Islet precursor cell (in vitro differentiated cells): Measurements from ENCODE around the gene TSPAN16.
"Not testable (repeated sequence)": the region's sequence is repeated elsewhere in the genome, so short reads cannot be mapped to it uniquely, and the experiment has no call there.

Experiments
- DNase-seq: peaks from one replicate; pipeline ENCODE4 v3.0.0-alpha.2; 2018

TSPAN16 gene

DNA sequence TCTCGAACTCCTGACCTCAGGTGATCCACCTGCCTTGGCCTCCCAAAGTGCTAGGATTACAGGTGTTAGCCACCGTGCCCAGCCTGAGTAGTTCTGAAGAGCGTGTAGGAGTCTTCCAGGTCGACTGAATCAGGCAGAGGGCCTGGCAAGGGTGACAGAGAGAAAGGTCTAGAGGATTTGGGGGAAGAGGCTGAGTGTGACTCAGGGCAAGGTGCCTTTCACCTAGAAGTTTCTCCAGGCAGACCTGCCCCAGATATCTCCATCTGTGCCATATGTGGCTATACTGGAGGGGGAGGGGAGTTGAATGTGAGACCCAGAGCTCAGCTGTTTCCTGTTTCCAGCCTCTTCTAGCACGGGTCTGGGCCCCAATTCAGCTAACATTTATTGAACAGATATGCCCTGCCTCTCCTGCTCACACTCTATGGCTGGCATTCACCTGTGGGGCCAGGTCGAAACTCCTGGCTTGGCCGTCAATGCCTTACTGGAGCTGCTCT lies 51.6 kb downstream of the TSPAN16 start:
- DNase-seq: no peak

DNA sequence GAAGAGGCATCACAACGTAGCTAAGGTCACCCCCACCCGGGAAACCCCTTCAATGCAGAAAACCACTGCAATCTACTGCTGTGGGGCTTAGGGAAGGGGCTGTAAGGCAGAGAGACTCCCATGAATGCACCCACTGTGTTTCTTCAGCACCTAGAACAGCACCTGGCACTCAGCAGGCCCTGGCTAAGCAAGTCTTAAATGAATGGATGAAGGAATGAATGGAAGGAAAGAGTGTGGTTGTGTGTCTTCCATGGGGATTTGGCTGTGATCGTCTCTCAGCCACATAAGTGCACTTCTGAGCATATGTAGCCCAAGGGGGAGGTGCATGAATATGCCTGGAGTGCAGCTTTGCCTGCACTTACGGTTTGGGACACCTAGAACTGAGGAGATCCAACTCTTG lies 53.2 kb downstream of the TSPAN16 start:
- no peak for DNase-seq

DNA sequence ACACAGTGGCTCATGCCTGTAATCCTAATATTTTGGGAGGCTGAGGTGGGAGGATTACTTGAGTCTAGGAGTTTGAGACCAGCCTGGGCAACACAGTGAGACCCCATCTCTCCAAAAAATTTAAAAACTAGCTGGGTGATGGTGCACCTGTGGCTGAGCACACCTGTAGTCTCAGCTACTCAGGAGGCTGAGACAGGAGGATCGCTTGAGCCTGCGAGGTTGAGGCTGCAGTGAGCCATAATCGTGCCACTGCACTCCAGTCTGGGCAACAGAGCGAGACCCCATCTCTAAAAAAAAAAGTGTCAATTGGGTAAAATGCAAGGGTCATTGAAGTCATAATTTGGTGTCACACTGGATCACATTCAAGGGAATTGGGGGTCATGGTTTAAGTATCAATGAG lies 58.1 kb downstream of the TSPAN16 start:
- DNase-seq: not testable (repeated sequence)

DNA sequence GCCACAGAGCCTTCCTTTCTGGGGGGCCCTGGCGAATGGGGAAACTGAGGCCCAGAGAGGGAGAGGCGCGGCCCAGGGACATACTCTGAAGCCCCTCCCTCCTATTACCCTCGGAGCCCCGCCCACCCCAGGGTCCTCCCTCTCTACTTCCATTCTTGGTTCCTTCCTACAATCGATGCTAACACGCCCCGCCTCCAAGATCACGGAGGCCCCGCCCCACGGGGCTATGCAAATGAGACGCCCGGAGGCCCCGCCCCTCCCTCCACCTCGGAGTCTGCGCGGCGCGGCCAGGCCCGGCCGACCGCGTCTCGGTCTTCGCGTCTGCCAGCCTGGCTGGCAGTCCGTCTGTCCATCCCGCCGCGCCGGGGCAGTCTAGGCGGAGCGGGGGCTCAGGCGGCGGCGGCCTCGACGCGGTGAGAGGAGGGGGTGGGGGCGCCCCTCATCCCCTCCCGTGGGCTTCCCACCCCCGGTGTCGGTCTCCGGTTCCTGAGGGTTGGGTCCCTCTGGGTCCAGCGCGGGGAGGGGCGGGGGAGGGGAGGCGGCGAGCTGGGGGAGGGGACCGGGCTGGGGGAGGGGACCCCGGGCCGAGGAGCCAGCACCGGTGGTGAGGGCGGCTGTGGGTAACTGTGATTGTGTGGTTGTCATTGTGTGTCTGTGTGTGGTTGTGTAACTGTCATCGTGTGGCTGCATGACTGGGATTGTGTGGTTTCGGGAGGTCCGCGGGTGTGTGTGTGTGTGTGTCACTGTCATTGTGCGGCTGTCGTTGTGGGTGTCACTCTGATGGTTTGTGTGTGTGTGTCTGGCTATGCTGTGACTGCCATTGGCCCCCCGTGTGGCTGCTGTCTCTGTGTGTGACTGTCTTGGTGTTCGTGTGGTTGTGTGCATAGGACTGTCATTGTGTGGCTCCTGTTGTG lies 59.5 kb downstream of the TSPAN16 start, which contains the start of gene PLPPR2:
TSS of gene PLPPR2 (plus strand) at position 273 of the 914 bp plus-strand sequence. CDS start 2,242 bp downstream, outside the sequence.
- DNase-seq: peak; percentile 90

DNA sequence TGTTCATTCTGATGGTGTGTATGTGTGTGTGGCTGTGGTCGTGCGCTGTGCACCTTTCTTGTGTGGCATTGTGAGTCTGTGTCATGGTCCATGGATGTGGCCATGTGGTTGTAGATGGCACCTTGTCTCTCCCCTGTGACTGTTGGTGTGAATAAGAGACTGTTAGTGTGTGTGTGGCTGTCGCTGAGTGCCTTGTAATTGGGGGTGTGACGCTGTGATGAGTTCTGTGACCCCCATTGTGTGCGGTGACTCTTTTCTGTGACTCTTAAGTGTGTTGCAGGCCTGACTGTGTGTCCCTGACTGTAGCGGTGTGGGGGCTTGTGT lies 60.1 kb downstream of the TSPAN16 start:
- DNase-seq: no peak

DNA sequence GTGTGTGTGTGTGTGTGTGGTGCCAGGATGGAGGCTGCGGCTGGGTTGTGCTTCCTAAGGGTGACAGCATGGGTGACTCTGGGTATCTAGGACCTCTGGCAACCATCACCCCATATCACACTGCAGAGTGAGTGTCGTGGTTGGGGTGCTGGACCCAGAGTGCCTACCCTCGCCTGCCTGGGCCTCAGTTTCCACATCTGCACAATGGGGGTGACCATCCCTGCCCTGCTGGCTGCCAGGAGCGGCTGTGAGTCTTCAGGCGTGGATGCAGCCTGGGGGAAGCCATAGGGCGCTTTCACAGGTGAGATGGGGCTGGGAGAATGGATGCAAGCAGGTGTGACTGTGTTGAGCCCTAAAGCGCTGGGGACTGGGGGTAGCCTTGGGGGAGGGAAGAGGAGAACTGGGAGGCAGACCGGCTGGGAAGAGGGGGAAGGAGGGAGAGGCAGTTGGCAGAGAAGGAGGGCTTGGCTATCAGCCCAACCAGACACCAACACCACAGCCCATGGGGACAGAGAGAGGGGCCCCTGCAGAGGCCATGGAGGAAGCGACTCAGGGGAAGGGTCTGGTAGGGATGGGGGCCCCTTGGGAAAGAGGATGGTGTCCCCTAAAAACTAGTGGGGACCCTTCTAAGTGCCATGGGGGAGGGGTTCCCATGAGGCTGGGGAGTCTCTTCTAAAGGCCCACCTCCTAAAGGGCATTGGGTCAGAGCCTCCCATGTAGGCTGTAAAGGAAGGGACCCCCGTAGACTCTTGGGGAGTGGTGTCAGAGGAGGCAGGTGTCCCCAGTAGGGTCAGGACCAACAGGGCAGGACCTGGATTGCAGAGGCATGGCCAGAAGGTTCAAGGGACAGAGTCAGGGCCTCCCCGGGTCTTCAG lies 61.0 kb downstream of the TSPAN16 start:
- DNase-seq: no peak

DNA sequence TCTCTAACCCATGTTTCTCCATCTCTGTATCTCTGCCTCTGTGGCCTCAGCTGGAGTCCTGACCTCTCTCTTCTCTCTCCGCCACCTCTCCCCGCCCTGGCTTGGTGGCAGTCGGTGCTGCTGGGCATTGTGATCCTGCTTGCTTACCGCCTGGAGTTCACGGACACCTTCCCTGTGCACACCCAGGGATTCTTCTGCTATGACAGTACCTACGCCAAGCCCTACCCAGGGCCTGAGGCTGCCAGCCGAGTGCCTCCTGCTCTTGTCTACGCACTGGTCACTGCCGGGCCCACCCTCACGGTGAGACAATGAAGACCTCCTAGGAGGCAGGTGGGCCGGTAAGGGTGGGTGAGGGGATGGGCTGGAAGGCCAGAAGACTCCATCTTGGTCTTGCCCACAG lies 63.5 kb downstream of the TSPAN16 start:
- DNase-seq: no peak

DNA sequence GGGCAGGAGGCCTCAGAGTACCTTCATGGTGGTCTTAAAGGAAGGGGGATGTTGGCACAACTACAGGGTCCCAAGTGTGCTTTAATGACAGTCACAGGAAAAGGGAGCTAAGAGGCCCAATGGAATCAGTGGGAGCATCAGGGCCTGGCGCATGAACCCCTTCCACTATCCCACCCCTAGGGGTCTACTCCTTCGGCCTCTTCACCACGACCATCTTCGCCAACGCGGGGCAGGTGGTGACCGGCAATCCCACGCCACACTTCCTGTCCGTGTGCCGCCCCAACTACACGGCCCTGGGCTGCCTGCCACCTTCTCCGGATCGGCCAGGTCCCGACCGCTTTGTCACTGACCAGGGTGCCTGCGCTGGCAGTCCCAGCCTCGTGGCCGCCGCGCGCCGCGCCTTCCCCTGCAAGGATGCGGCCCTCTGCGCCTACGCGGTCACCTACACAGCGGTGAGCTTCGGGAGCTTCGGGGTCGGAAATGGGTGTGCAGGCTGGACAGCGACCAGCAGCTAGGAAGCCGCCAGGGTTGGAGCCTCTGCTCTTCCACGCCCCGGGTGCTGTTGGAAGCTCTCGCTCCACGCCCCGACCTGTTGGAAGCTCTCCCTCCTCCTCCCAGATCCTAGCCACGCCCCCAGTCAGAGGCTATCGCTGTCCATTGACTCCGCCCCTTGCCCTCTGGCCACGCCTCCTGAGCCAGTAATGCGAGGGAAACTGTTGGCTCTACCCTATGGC lies 65.2 kb downstream of the TSPAN16 start:
- DNase-seq: peak; percentile 97

DNA sequence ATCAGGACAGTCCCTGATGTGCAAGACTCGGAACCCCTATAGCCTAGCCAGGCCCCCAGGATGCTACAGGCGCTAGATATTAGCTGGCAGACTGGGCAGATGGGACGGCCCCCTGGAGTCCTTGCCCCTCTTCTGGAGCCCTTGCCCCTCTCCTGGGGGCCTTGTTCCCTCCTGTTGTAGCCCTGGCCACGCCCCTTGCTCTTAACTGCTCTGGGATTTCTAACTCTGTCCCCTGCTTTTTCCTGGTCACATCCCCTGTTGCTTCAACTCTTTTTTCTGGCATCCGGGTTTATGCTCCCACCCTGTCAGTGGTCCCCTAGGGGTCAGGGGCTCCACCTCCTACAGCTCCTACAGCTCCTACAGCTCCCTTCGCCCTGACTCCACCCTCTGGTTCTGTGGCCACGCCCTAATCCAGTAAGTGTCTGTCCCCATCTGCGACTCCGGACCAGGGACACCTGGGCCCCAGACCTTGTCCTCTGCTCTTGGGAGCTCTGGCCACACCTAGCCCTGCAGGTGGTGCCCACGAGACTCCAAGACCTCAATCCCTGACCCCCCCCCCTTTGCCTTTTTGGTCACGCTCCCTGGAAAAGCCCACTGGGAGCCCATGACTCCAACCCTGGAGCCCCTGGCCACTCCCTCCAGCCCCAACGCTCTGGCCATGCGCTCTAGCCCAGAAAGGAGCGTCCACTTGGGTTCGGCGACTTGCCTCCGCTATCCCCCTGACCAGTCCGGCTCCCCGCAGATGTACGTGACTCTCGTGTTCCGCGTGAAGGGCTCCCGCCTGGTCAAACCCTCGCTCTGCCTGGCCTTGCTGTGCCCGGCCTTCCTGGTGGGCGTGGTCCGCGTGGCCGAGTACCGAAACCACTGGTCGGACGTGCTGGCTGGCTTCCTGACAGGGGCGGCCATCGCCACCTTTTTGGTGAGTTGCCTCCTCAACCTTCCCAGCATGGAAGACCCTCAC lies 66.1 kb downstream of the TSPAN16 start:
- DNase-seq: peak; percentile 68

DNA sequence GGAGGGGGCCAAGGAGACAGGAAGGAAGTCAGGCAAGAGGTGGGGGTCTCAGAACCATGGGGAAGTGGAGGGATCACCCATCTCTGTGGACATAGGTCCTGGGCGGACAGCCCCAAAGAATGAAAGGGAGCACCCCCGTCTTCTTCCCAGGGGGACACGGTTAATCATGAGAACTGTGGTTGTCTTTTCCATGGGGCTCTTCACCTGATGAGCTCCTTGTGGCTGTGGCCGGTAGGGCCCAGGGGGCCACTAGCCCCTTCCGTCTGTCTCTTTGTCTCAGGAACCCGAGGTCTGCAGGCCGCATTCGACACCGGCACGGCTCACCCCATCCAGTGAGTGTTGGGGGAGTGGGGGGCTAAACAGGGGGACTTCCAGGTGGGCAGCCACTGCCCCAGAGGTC lies 67.9 kb downstream of the TSPAN16 start:
- DNase-seq: no peak

DNA sequence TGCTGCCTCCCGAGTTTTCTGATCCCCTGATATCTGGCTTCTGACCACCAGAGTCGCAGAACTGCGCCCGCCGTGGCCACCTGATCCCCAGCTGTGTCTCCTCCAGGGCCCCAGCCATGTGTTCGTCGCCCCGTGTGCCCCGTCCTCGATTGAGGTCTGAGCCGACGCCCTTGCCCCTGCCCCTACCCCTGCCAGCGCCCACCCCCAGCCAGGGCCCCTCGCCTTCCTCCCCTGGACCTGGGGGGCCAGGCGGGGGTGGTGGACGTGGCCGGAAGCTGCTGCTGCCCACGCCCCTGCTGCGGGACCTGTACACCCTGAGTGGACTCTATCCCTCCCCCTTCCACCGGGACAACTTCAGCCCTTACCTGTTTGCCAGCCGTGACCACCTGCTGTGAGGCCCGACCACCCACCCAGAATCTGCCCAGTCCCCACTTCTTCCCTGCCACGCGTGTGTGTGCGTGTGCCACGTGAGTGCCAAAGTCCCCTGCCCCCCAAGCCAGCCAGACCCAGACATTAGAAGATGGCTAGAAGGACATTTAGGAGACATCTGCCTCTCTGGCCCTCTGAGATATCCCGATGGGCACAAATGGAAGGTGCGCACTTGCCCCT lies 68.4 kb downstream of the TSPAN16 start:
- DNase-seq: no peak

DNA sequence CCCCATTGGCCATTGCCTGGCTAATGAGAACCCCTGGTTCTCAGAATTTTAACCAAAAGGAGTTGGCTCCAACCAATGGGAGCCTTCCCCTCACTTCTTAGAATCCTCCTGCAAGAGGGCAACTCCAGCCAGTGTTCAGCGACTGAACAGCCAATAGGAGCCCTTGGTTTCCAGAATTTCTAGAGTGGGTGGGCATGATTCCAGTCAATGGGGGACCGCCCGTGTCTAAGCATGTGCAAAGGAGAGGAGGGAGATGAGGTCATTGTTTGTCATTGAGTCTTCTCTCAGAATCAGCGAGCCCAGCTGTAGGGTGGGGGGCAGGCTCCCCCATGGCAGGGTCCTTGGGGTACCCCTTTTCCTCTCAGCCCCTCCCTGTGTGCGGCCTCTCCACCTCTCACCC lies 69.0 kb downstream of the TSPAN16 start:
- DNase-seq: no peak
